ENCODE data around the gene TRIM15. TPM values are rescaled to one million over a fixed set of nuclear protein-coding genes. Genes with fewer than 3 reads are reported as not detected.

The TRIM15 gene
- total RNA-seq, 1 donor: not detected

DNA sequence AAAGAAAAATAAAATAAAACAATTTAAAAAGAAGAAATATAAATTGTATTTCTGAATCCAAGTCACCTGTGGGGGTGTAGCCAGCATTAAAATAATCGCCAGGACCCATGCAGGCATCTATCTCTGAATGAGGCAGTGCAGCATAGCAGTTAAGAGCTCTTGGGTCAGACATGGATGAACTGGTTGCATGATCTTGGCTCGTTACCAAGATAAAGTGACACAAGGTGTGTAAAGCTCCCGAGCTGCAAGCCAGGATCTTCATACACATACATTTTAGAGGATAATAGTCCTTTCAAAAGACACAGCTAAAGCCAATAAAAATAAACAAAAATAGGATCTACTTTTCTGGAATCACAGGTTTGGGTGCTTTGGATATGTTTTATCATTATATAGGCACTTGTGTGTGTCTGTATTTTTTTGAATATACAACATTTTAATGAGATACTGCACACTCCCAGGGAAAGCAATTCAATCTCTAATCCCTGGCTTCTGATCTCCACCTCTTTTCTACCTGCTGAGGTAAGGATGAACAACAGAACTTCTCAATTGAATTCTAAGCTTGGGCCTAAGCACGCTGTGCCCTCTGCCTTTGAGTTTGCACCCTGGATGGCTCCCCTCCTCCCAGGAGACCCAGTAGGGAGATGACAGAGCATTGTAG lies 11.2 kb upstream of the TRIM15 start:
- TF ChIP-seq, protein P1, sequence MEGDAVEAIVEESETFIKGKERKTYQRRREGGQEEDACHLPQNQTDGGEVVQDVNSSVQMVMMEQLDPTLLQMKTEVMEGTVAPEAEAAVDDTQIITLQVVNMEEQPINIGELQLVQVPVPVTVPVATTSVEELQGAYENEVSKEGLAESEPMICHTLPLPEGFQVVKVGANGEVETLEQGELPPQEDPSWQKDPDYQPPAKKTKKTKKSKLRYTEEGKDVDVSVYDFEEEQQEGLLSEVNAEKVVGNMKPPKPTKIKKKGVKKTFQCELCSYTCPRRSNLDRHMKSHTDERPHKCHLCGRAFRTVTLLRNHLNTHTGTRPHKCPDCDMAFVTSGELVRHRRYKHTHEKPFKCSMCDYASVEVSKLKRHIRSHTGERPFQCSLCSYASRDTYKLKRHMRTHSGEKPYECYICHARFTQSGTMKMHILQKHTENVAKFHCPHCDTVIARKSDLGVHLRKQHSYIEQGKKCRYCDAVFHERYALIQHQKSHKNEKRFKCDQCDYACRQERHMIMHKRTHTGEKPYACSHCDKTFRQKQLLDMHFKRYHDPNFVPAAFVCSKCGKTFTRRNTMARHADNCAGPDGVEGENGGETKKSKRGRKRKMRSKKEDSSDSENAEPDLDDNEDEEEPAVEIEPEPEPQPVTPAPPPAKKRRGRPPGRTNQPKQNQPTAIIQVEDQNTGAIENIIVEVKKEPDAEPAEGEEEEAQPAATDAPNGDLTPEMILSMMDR (IDR thresholded peaks at IDR 0.05; ENCODE audit: insufficient read depth, low read length): no peak
- DNase-seq (ENCODE audit: low read depth): no peak
- no peak overlapping the region for H3K4me3 ChIP-seq (ENCODE audit: low read depth, low read length)

DNA sequence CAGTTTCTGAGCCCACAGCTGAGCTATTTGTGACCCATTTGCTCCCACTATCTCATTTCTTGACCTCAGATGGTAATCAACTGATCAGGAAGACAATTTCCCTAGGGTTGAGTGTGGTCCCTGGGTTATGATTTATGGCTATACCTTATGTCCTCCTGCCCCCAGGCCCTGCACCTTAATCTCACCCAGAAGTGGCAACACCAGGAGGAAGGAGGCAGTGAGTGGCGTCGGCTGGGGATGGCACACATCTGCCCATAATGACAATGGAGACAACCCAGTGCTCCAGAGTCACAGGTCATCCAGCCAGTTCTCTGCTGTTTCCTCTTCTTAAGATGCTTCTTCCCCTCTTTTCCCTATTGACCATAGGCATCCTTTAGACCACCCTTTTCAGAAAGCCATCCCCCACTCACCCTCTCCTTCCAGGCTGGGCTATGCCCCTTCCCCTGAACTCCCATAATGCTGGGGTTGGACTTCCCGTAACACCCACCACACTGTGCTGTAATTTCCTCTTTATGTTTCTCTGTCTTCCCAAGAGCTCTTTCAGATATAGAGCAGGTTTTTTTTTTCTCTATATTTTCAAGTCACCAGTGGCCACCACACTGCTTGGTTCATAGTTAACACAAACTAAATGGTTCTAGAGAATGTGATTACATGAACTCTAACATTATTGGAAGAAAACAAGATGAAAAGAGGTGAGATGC lies 10.3 kb upstream of the TRIM15 start:
- no peak for DNase-seq (ENCODE audit: low read depth)
- H3K4me3 ChIP-seq (ENCODE audit: low read depth, low read length): no peak overlapping the region
- TF ChIP-seq, protein P1 (IDR thresholded peaks at IDR 0.05; ENCODE audit: insufficient read depth, low read length): no peak

DNA sequence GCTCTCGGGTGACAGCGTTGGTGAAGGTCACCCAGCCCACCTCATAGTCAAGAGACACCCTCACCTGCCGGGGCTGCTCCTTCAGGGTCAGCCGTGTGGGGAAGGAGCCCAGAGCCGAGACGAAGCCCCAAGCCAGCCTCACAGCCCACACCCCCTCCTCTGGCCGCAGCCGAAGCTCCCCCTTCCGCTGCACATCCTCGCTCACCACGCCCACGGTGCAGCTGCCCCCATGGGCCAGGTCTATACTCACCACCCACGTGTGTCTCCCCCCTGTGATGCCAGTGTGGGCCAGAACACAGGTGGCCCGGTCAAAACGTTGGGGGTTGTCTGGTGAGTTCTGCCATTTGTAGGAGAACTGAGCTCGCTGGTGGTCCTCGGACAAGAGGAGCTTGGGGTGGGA lies 9.3 kb upstream of the TRIM15 start:
- DNase-seq (ENCODE audit: low read depth): no peak
- TF ChIP-seq, protein P1 (IDR thresholded peaks at IDR 0.05; ENCODE audit: insufficient read depth, low read length): no peak
- H3K4me3 ChIP-seq (ENCODE audit: low read depth, low read length): no peak overlapping the region

DNA sequence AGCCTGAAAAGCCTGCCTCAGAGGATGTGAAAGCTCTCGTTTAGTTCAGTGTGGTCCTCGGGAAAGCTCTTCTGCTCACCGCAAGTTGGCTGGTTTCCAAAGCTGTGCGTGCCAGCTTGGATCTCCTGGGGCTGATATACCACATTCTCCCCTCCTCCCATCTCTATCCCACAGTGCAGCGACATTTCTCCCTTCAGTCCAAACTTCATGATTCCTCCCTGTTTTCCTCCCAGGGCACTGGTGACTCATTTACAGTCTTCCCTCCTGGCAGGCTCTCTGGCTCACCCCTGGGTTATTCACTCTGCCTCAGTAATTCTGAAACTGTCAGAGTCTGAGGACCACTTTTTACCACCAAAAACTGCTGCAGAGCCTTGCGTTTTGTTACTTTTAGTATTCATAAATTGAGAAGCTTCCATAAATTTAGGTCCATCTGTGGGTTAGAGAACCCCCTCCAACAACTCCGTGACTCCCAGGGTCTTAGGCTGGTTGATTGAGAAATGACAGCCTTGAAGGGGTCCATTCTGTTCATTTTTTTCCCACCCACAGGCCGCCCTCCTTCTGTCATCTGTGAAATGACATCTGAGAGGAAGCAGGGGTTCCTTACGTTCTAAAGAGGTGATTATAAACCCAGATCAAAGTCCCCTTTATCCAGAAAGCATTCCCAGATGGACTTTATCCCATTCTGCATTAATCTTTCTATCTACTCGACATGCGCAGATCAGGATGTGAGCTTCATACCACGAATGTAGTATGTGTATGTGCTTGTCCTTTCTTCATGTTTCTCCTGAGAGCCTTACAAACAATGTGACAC lies 8.4 kb upstream of the TRIM15 start:
- TF ChIP-seq, protein P1 (IDR thresholded peaks at IDR 0.05; ENCODE audit: insufficient read depth, low read length): no peak
- H3K4me3 ChIP-seq (ENCODE audit: low read depth, low read length): no peak overlapping the region
- peak; percentile 88 for DNase-seq (ENCODE audit: low read depth)

DNA sequence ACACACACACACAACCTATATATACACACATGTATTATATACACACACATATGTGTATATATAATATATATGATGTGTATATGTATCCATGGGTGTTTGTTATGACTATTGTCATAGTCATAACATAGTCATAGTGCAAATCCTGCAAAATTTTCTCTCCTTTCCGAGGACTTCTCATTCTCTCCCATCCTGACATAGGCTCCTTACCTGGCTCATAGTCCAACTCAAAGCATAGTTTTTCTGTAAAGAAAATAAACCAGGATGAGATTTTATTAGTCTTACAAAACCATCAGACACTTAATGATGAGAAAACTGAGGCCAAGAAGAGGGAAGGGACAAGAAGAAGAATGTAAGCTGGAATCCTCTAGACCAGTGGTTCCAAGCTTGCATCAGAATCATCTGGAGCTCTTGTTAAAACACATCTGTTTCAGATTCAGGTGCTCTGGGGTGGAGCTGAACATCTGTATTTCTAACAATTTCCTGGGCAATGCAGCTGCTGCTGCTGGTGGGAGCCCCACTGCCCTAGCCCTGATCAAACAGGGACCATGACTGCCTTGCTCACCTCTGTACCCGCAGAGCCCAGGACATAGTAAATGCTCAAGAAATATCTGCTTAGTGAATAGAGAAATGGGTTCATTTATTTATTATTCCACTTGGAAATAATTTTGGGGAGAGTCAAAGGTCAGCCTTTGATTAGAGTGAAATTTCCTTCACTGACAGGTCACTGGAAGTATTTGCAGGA lies 7.7 kb upstream of the TRIM15 start:
- peak; percentile 45 for DNase-seq (ENCODE audit: low read depth)
- TF ChIP-seq, protein P1 (IDR thresholded peaks at IDR 0.05; ENCODE audit: insufficient read depth, low read length): no peak
- H3K4me3 ChIP-seq (ENCODE audit: low read depth, low read length): no peak overlapping the region

DNA sequence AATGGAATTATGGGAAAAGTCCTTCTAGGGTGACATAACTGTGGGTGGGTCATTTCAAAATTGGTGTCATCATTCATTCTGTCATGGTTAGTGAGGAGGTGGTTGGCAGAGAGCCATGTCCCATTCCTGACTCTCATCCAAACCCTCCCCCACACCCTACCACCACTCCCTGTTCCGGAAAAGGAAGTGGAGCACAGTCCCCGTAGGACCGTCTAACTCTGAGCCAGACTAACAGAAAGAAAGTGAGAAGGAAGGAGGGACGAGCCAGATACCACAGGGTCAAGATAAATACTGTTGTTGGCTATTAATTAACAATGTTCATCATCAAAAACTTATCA lies 7.1 kb upstream of the TRIM15 start:
- H3K4me3 ChIP-seq (ENCODE audit: low read depth, low read length): no peak overlapping the region
- DNase-seq (ENCODE audit: low read depth): peak; percentile 73
- TF ChIP-seq, protein P1 (IDR thresholded peaks at IDR 0.05; ENCODE audit: insufficient read depth, low read length): no peak

Measured in fibroblast of the aortic adventitia (primary cell).